HG02798 (cell line): ENCODE data around the gene JCAD.
"Not testable (repeated sequence)": the region's sequence is repeated elsewhere in the genome, so short reads cannot be mapped to it uniquely, and the experiment has no call there.

Experiments
- ATAC-seq: cut with Tn5 transposase; IDR thresholded peaks from one replicate; pipeline ENCODE4 v1.9.1; 2021; ENCODE audit warnings: mild to moderate bottlenecking; ENCODE audit not compliant: unreplicated experiment, poor library complexity

The JCAD gene

GRCh38 chr10:29994811-29995210, 64.6 kb downstream of the JCAD start:
- ATAC-seq, result no peak

GRCh38 chr10:29993319-29993915, 66.0 kb downstream of the JCAD start:
- no peak for ATAC-seq

GRCh38 chr10:29992914-29993313, 66.5 kb downstream of the JCAD start:
- ATAC-seq, result no peak

- no peak for ATAC-seq
These were observed 68.0 kb downstream of the JCAD start for GRCh38 chr10:29991382-29991781.

GRCh38 chr10:29987471-29987870, 71.9 kb downstream of the JCAD start:
- no peak for ATAC-seq

GRCh38 chr10:29982997-29983648, 76.3 kb downstream of the JCAD start:
- ATAC-seq, result no peak

GRCh38 chr10:29981510-29981909, 77.9 kb downstream of the JCAD start:
- no peak for ATAC-seq

- no peak for ATAC-seq
These were observed 79.3 kb downstream of the JCAD start for GRCh38 chr10:29980084-29980483.

- not testable (repeated sequence) for ATAC-seq
These were observed 80.0 kb downstream of the JCAD start for GRCh38 chr10:29979421-29979779.

GRCh38 chr10:29977171-29977570, 82.2 kb downstream of the JCAD start:
- no peak for ATAC-seq

GRCh38 chr10:29976134-29976533, 83.3 kb downstream of the JCAD start:
- ATAC-seq, result no peak

- ATAC-seq, result no peak
These were observed 84.6 kb downstream of the JCAD start for GRCh38 chr10:29974773-29975172.

GRCh38 chr10:29973921-29974320, 85.5 kb downstream of the JCAD start:
- no peak for ATAC-seq

GRCh38 chr10:29970576-29970975, 88.8 kb downstream of the JCAD start:
- ATAC-seq, result no peak

GRCh38 chr10:29970012-29970396, 89.4 kb downstream of the JCAD start:
- ATAC-seq, result no peak

GRCh38 chr10:29969255-29970011, 90.0 kb downstream of the JCAD start:
- no peak for ATAC-seq

- ATAC-seq, result no peak
These were observed 90.8 kb downstream of the JCAD start for GRCh38 chr10:29968585-29968984.

- ATAC-seq, result no peak
These were observed 93.1 kb downstream of the JCAD start for GRCh38 chr10:29966269-29966668.
